IMR-90 (cell line): ENCODE data around the gene ITGA6. TPM values are rescaled to one million over a fixed set of nuclear protein-coding genes. Genes with fewer than 3 reads are reported as not detected.

Source experiments
- ATAC-seq: fragments of 200-7000 bp; cut with Tn5 transposase; 2 replicates; pipeline ENCODE4 v1.9.1; 2020; ENCODE audit warnings: low read depth, mild to moderate bottlenecking, moderate library complexity
- BruUV-seq: library from RNA; stranded (reverse); fragments of 400-500 nt; replicated peaks from 2 replicates; lab custom pipeline; 2021; lab: Mats Ljungman, UMichigan
- CTCF ChIA-PET: fragments of 300-600 bp; formaldehyde crosslinking; extraction: SDS; loops from one replicate; lab custom pipeline; 2021; ENCODE audit warnings: antibody characterized with exemption; lab: Yijun Ruan, JAX
- POLR2A ChIA-PET: fragments of 300-600 bp; sonication (Branson Sonifier 250); formaldehyde crosslinking; loops from one replicate; lab custom pipeline; 2022; ENCODE audit warnings: antibody characterized with exemption; ENCODE audit not compliant: unreplicated experiment; lab: Charles Lee
- DNase-seq: peaks from one replicate; pipeline ENCODE4 v3.0.0; 2013
- H2AFZ ChIP-seq: replicated peaks from 2 replicates; pipeline ENCODE3; 2013; ENCODE audit warnings: low read length, mild to moderate bottlenecking; ENCODE audit not compliant: poor library complexity
- H2AK5ac ChIP-seq: 2 replicates; pipeline ENCODE4 v1.6.1; 2013; ENCODE audit warnings: low read depth, low read length, inconsistent platforms
- H2AK9ac ChIP-seq: replicated peaks from 2 replicates; pipeline ENCODE3; 2013; ENCODE audit warnings: mild to moderate bottlenecking, low read depth, low read length, moderate library complexity; ENCODE audit not compliant: poor library complexity
- H2BK120ac ChIP-seq: 2 replicates; pipeline ENCODE4 v1.6.1; 2013; ENCODE audit warnings: low read depth, low read length, inconsistent platforms
- H2BK15ac ChIP-seq: 3 replicates; pipeline ENCODE4 v1.6.1; 2013; ENCODE audit warnings: low read depth, low read length, inconsistent platforms
- H2BK20ac ChIP-seq: 2 replicates; pipeline ENCODE4 v1.6.1; 2013; ENCODE audit warnings: low read depth, mild to moderate bottlenecking, inconsistent platforms, low read length, moderate library complexity
- H2BK5ac ChIP-seq: 2 replicates; pipeline ENCODE4 v1.6.1; 2013; ENCODE audit warnings: mild to moderate bottlenecking, low read depth, low read length, inconsistent platforms; ENCODE audit not compliant: poor library complexity, severe bottlenecking
- H3K14ac ChIP-seq: replicated peaks from 2 replicates; pipeline ENCODE4 v1.6.1; 2013; ENCODE audit warnings: low read depth, low read length, inconsistent platforms
- H3K18ac ChIP-seq: 2 replicates; pipeline ENCODE4 v1.6.1; 2013; ENCODE audit warnings: low read depth, low read length, control low read depth
- H3K23ac ChIP-seq: 2 replicates; pipeline ENCODE4 v1.6.1; 2013; ENCODE audit warnings: low read depth, low read length, inconsistent platforms
- H3K27ac ChIP-seq: 2 replicates; pipeline ENCODE4 v1.5.1; 2013; ENCODE audit warnings: mild to moderate bottlenecking, control low read depth, low read length; ENCODE audit not compliant: insufficient read depth
- H3K27me3 ChIP-seq: 2 replicates; pipeline ENCODE4 v1.6.1; 2013; ENCODE audit warnings: low read length; ENCODE audit not compliant: control insufficient read depth, insufficient read depth
- H3K36me3 ChIP-seq: 2 replicates; pipeline ENCODE4 v1.6.1; 2013; ENCODE audit warnings: low read length, mixed read lengths; ENCODE audit not compliant: control insufficient read depth, insufficient read depth
- H3K4ac ChIP-seq: 2 replicates; pipeline ENCODE4 v1.6.1; 2013; ENCODE audit warnings: low read depth, low read length, inconsistent platforms
- H3K4me1 ChIP-seq: 2 replicates; pipeline ENCODE4 v1.6.1; 2013; ENCODE audit warnings: low read length, mixed read lengths; ENCODE audit not compliant: control insufficient read depth, insufficient read depth
- H3K4me2 ChIP-seq: 2 replicates; pipeline ENCODE4 v1.6.1; 2013; ENCODE audit warnings: low read depth, mild to moderate bottlenecking, control low read depth, low read length, moderate library complexity
- H3K4me3 ChIP-seq: 2 replicates; pipeline ENCODE4 v1.5.1; 2013; ENCODE audit warnings: low read depth, mild to moderate bottlenecking, control low read depth, low read length, moderate library complexity; ENCODE audit not compliant: insufficient read depth
- H3K56ac ChIP-seq: 2 replicates; pipeline ENCODE4 v1.6.1; 2013; ENCODE audit warnings: low read length, inconsistent platforms; ENCODE audit not compliant: insufficient read depth; ENCODE audit errors: extremely low read depth
- H3K79me1 ChIP-seq, 2 experiments: 2 replicates each; pipeline ENCODE4 v1.6.1; 2013; ENCODE audit warnings: low read length in 2 of 2, inconsistent platforms in 1 of 2, low read depth in 1 of 2
- H3K9ac ChIP-seq: 2 replicates; pipeline ENCODE4 v1.6.1; 2013; ENCODE audit warnings: low read depth, low read length, control low read depth
- H3K9me1 ChIP-seq: 2 replicates; pipeline ENCODE4 v1.6.1; 2013; ENCODE audit warnings: low read length, inconsistent platforms; ENCODE audit not compliant: insufficient read depth
- H3K9me3 ChIP-seq: 2 replicates; pipeline ENCODE4 v1.6.1; 2013; ENCODE audit warnings: low read length; ENCODE audit not compliant: control insufficient read depth, insufficient read depth
- H4K20me1 ChIP-seq: 2 replicates; pipeline ENCODE4 v1.6.1; 2013; ENCODE audit warnings: low read length, inconsistent platforms; ENCODE audit not compliant: insufficient read depth
- H4K5ac ChIP-seq: 2 replicates; pipeline ENCODE4 v1.6.1; 2013; ENCODE audit warnings: mild to moderate bottlenecking, low read depth, low read length, control low read depth
- H4K8ac ChIP-seq, 2 experiments: 2 replicates each; pipeline ENCODE4 v1.6.1; 2013; ENCODE audit warnings: low read depth in 2 of 2, low read length in 2 of 2, control low read depth in 1 of 2, inconsistent platforms in 1 of 2
- H4K91ac ChIP-seq: 2 replicates; pipeline ENCODE4 v1.6.1; 2013; ENCODE audit warnings: low read depth, low read length, inconsistent platforms; ENCODE audit not compliant: insufficient read depth
- BHLHE40 ChIP-seq: fragments of 150-350 bp; IDR thresholded peaks from 2 replicates; pipeline ENCODE4 v1.6.1; 2016; ENCODE audit warnings: mild to moderate bottlenecking, low read depth, low read length
- ELK1 ChIP-seq: fragments of 150-350 bp; IDR thresholded peaks from 2 replicates; pipeline ENCODE4 v1.6.1; 2016; ENCODE audit warnings: low read depth, mild to moderate bottlenecking, low read length, moderate library complexity, borderline replicate concordance
- FOS ChIP-seq: fragments of 150-350 bp; IDR thresholded peaks from 2 replicates; pipeline ENCODE4 v1.6.1; 2016; ENCODE audit warnings: low read depth, low read length
- SMC3 ChIP-seq: fragments of 150-350 bp; IDR thresholded peaks from 2 replicates; pipeline ENCODE4 v1.6.1; 2016; ENCODE audit warnings: low read depth, mild to moderate bottlenecking, antibody characterized with exemption, low read length, moderate library complexity
- WGBS, 2 experiments: methylation state at CpG; one replicate each; pipeline versions ENCODE4 v1.1.5 to v1.1.7; 2013; ENCODE audit warnings: missing lambda C conversion rate in 2 of 2; ENCODE audit not compliant: insufficient read length in 1 of 2; ENCODE audit errors: extremely low coverage in 2 of 2; 5-methylcytosine and 5-hydroxymethylcytosine counted together
- dilution Hi-C: fragments of 300-500 bp; cut with HindIII; formaldehyde crosslinking; loops from one replicate; pipeline ENCODE4 v1.14.3; 2018; ENCODE audit warnings: low sequenced_read_pairs; ENCODE audit not compliant: unreplicated experiment
- in situ Hi-C: fragments of 300-500 bp; cut with MboI; formaldehyde crosslinking; loops from 3 replicates; pipeline ENCODE4 v1.14.3; 2019; ENCODE audit warnings: low sequenced_read_pairs, inconsistent platforms, mixed read lengths
- intact Hi-C: fragments of 100-400 bp; cut with micrococcal nuclease; formaldehyde crosslinking; loops from 2 replicates; pipeline ENCODE4 v1.10.0; 2022
- polyA plus RNA-seq, 3 experiments: library from polyadenylated mRNA; depleted of rRNA; stranded (reverse); fragments of >200 nt; gene quantifications; 2 replicates each; pipeline ENCODE4 v1.2.3, GENCODE V29; 2012; ENCODE audit warnings: low replicate concordance in 1 of 3
- total RNA-seq: library from RNA; depleted of rRNA; stranded (reverse); fragments of >200 nt; gene quantifications from 2 replicates; pipeline ENCODE4 v1.2.3, GENCODE V29; 2012

Gene ITGA6
- total and polyA plus RNA-seq, 2 of the 4 experiments (the other 2 are of a cell fraction): 12.5 to 43.9 TPM

- ChIA-PET POLR2A (no interaction called here), CTCF (interaction anchor here (1.0 kb wide), 1 partner anchor 286 kb away, joined by 3 read pairs; no protein-coding TSS in a partner anchor)
- no peaks in the 10 kb centered on the region for H4K20me1 ChIP-seq
- TF ChIP-seq SMC3 (no peak), ELK1 (no peak), BHLHE40 (no peak), FOS (no peak)
- peaks cover 34 to 44% of the 10 kb centered on the region in 2 experiments; a peak in 3 of 4 replicates for H3K79me1 ChIP-seq
- no peak overlapping the region for H3K4me2 ChIP-seq
- no peak overlapping the region for H4K5ac ChIP-seq
- no peak overlapping the region for H3K18ac ChIP-seq
- H3K9me1 ChIP-seq: peaks cover 8% of the 10 kb centered on the region
- H3K27me3 ChIP-seq: no peaks in the 10 kb centered on the region
- in situ Hi-C loops (loop anchor here (25.0 kb wide), 2 partner anchors 646 to 746 kb away; no protein-coding TSS in a partner anchor), dilution Hi-C loops (no loop called here), intact Hi-C loops (no loop called here)
- WGBS, 2 experiments: no CpG with 5 or more reads among the region's 4 CpGs
- H3K36me3 ChIP-seq: no peaks in the 10 kb centered on the region
- no peak overlapping the region for H2BK20ac ChIP-seq
- no peak overlapping the region for H2BK5ac ChIP-seq
- H3K9me3 ChIP-seq: no peaks in the 10 kb centered on the region
- no peak overlapping the region for H3K14ac ChIP-seq
- H3K23ac ChIP-seq: no peak overlapping the region
- no peak overlapping the region for H3K4ac ChIP-seq
- no peak overlapping the region for H3K9ac ChIP-seq
- H3K56ac ChIP-seq: no peak overlapping the region
- H2AK9ac ChIP-seq: no peak overlapping the region
- no peak overlapping the region for H4K91ac ChIP-seq
- H4K8ac ChIP-seq: no peak overlapping the region
- ATAC-seq (no peak), DNase-seq (no peak)
- H2BK15ac ChIP-seq: no peak overlapping the region
- H2AK5ac ChIP-seq: no peak overlapping the region
- no TSS peak for BruUV-seq
- no peak overlapping the region for H2AFZ ChIP-seq
- H3K4me1 ChIP-seq: peaks cover 6% of the 10 kb centered on the region
- no peak overlapping the region for H3K27ac ChIP-seq
- no peak overlapping the region for H3K4me3 ChIP-seq
- no peak overlapping the region for H2BK120ac ChIP-seq
Observed at GRCh38 chr2:172458561-172459124, 31.3 kb downstream of the ITGA6 start.
